ENCODE measurements around the gene CARD11. TPM values are rescaled to one million over a fixed set of nuclear protein-coding genes. Genes with fewer than 3 reads are reported as not detected.

Gene CARD11
- total and polyA plus RNA-seq, 10 donors = 30.3 to 72.6 (median 48.8) TPM

- H3K27ac ChIP-seq = no peak overlapping the region
- WGBS, 5 donors = 60 to 83% (median 81%) methylated on average over 2 of the region's 2 CpGs
- DNase-seq = no peak
- no peaks in the 10 kb centered on the region for H3K27me3 ChIP-seq (replicated peaks in 1 of 7)
- H3K9me3 ChIP-seq = peaks cover 0 to 7% (median 3%) of the 10 kb centered on the region in 8 donors
- H3K4me1 ChIP-seq = peaks cover 0 to 28% (median 13%) of the 10 kb centered on the region in 6 donors
- no peak overlapping the region for H3K4me3 ChIP-seq
- intact Hi-C loops (cut with DNase I; ENCODE audit: low total_unique reads) = no loop called here
- TF ChIP-seq POLR2A (IDR thresholded peaks at IDR 0.05) (no peak), POLR2AphosphoS5 (IDR thresholded peaks at IDR 0.05) (no peak), CTCF (IDR thresholded peaks at IDR 0.05 in 8 of 11, conservative IDR thresholded peaks at IDR 0.05 in 3 of 11) (no peak)
- peaks cover 0 to 25% (median 0%) of the 10 kb centered on the region in 6 donors for H3K36me3 ChIP-seq
Observed at GRCh38 chr7:3008386-3008785, 35.3 kb downstream of the CARD11 start.

DNA sequence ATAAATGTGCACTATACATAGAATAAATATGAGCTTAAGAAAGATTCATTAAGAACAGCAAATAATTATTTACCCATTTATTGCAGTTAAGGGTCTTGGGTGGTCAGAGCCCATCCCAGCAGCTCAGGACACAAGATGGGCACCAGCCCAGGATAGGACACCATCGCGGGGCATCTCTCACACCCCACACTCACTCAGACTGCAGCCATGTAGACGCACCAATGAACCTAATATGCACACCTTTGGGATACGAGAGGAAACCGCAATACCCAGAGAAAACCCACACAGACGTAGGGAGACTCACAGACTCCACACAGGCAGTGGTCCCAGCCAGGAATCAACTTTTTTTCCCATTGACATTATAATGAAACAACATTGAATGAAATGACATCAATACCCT, 36.0 kb downstream of the CARD11 start:
- Histone ChIP-seq H3K36me3 (peaks cover 0 to 20% (median 0%) of the 10 kb centered on the region in 6 donors), H3K4me1 (peaks cover 0 to 28% (median 13%) of the 10 kb centered on the region in 6 donors), H3K27ac (no peak overlapping the region), H3K27me3 (replicated peaks in 1 of 7) (no peaks in the 10 kb centered on the region), H3K9me3 (peaks cover 0 to under 1% (median 0%) of the 10 kb centered on the region in 8 donors), H3K4me3 (no peak overlapping the region)
- intact Hi-C loops (cut with DNase I; ENCODE audit: low total_unique reads) = no loop called here
- no peak for DNase-seq
- no peak for TF ChIP-seq POLR2A (IDR thresholded peaks at IDR 0.05)
- 84 to 96% (median 93%) methylated on average over 6 of the region's 6 CpGs for WGBS, 5 donors

DNA sequence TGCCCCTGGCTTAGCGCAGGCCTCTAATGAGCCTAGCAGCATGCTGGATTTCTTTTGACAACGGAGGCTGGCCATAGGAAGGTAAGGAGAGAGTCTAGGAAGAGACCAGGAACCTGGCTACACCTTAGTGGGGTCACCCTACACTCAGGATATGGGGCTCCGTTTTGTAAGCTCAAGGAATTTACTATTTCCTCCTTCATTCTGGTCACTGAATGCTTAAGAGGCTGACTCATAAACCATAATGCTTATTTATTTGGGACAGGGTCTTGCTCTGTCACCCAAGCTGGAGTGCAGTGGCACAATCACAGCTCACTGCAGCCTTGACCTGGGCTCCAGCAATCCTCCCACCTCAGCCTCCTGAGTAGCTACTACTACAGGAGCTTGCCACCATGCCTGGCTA, 38.4 kb downstream of the CARD11 start:
- peaks cover 0 to 6% (median 0%) of the 10 kb centered on the region in 6 donors for H3K4me1 ChIP-seq
- no peak overlapping the region for H3K27ac ChIP-seq
- 71 to 94% (median 84%) methylated on average over 3 of the region's 3 CpGs for WGBS, 5 donors
- H3K4me3 ChIP-seq = no peak overlapping the region
- no peak for DNase-seq
- intact Hi-C loops (cut with DNase I; ENCODE audit: low total_unique reads) = no loop called here
- H3K36me3 ChIP-seq = peaks cover 0 to 39% (median 2%) of the 10 kb centered on the region in 6 donors
- no peaks in the 10 kb centered on the region for H3K27me3 ChIP-seq (replicated peaks in 1 of 7)
- H3K9me3 ChIP-seq = no peaks in the 10 kb centered on the region
- TF ChIP-seq CTCF (IDR thresholded peaks at IDR 0.05 in 8 of 11, conservative IDR thresholded peaks at IDR 0.05 in 3 of 11) (no peak), POLR2A (IDR thresholded peaks at IDR 0.05) (no peak)

GRCh38 chr7:3003936-3004335, 39.7 kb downstream of the CARD11 start:
- H3K27me3 ChIP-seq (replicated peaks in 1 of 7) = no peaks in the 10 kb centered on the region
- H3K27ac ChIP-seq = no peak overlapping the region
- WGBS, 5 donors = 84 to 95% (median 89%) methylated on average over 12 to 13 of the region's 13 CpGs
- H3K4me3 ChIP-seq = no peak overlapping the region
- no peak for DNase-seq
- no peaks in the 10 kb centered on the region for H3K4me1 ChIP-seq
- H3K9me3 ChIP-seq = no peaks in the 10 kb centered on the region
- H3K36me3 ChIP-seq = peaks cover 0 to 44% (median 2%) of the 10 kb centered on the region in 6 donors
- intact Hi-C loops (cut with DNase I; ENCODE audit: low total_unique reads) = no loop called here
- no peak for TF ChIP-seq POLR2A (IDR thresholded peaks at IDR 0.05)
- TF ChIP-seq CTCF (IDR thresholded peaks at IDR 0.05 in 8 of 11, conservative IDR thresholded peaks at IDR 0.05 in 3 of 11) = no peak
- TF ChIP-seq POLR2AphosphoS5 (IDR thresholded peaks at IDR 0.05) = no peak

DNA sequence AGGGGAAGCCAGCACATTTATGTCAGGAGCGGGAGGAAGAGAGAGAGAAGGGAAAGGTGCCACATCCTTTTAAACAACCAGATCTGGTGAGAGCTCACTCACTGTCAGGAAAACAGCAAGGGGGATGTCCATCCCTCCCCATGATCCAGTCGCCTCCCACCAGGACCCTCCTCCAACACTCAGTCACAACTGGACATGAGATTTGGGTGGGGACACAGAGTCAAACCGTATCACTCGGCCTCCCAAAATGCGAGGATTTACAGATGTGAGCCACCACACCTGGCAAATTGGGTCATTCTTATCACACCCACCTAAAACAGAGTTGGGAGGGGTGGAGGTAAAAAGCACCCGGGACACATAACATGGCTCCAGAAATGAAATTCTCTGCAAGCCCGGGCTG, 41.0 kb downstream of the CARD11 start:
- Histone ChIP-seq H3K4me1 (no peaks in the 10 kb centered on the region), H3K27ac (no peak overlapping the region), H3K36me3 (peaks cover 0 to 56% (median 3%) of the 10 kb centered on the region in 6 donors), H3K27me3 (replicated peaks in 1 of 7) (no peaks in the 10 kb centered on the region), H3K9me3 (no peaks in the 10 kb centered on the region), H3K4me3 (no peak overlapping the region)
- intact Hi-C loops (cut with DNase I; ENCODE audit: low total_unique reads) = no loop called here
- TF ChIP-seq CTCF (IDR thresholded peaks at IDR 0.05 in 8 of 11, conservative IDR thresholded peaks at IDR 0.05 in 3 of 11) = no peak
- TF ChIP-seq POLR2A (IDR thresholded peaks at IDR 0.05) = no peak
- no peak for TF ChIP-seq POLR2AphosphoS5 (IDR thresholded peaks at IDR 0.05)
- DNase-seq = no peak
- WGBS, 5 donors = 81 to 94% (median 88%) methylated on average over 7 of the region's 7 CpGs

Measured in spleen (tissue), 11 donors.